ENCODE measurements around the gene THBS3.

DNA sequence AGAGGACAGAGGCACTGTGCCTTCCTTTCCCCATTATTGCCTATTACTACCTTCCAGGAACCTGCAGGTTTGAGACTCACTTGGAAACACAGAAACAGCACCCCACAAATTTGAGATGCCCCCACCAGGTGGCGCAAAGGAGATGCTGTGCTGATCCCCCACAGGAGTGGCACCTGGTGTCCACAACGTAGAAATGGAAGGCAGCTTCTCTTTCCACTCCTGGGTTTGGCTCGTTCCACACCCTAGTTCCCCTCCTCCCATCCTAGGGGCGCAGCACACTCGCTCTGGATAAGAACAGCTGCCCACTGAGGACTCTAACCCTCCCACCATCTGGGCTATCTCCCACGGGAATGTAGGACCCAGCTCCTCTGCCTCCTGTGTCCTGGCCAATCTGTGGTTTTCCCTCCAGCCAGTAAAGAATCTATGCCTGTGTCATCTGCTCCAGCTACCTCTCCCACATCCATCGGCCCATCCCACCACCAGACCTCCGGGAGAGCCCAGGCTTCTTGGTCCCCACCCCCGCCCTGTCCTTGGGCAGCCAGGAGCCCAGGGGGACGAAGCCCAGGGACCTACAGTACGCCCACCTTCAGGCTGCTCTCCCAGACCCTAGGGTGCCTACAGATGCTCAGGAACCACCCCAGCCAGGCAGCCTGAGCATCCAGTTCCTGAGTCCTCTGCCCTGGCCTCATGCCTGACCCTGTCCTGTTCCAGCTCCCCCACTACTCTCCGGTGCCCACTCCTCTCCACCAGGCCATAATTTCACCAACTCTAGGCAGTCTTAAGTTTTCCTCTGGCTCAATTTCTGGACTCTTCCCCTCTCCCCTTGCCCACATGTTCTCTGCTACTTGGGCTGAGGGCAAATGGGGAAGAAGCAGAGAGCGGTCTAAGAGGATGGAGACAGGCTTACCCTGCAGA lies 549 bp downstream of the THBS3 start:
- TF ChIP-seq, protein P1, sequence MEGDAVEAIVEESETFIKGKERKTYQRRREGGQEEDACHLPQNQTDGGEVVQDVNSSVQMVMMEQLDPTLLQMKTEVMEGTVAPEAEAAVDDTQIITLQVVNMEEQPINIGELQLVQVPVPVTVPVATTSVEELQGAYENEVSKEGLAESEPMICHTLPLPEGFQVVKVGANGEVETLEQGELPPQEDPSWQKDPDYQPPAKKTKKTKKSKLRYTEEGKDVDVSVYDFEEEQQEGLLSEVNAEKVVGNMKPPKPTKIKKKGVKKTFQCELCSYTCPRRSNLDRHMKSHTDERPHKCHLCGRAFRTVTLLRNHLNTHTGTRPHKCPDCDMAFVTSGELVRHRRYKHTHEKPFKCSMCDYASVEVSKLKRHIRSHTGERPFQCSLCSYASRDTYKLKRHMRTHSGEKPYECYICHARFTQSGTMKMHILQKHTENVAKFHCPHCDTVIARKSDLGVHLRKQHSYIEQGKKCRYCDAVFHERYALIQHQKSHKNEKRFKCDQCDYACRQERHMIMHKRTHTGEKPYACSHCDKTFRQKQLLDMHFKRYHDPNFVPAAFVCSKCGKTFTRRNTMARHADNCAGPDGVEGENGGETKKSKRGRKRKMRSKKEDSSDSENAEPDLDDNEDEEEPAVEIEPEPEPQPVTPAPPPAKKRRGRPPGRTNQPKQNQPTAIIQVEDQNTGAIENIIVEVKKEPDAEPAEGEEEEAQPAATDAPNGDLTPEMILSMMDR (IDR thresholded peaks at IDR 0.05; ENCODE audit: poor library complexity): peak; percentile 82
- no peak for TF ChIP-seq EZH2 (IDR thresholded peaks at IDR 0.05; ENCODE audit: borderline replicate concordance)
